Brain microvascular endothelial cell (primary cell): ENCODE data around the gene UGGT1.
"Not testable (repeated sequence)": the region's sequence is repeated elsewhere in the genome, so short reads cannot be mapped to it uniquely, and the experiment has no call there.

Experiments
- DNase-seq: peaks from one replicate; pipeline ENCODE4 v3.0.0-alpha.2; 2020
- H3K27ac ChIP-seq: fragments of 250-450 bp; sonication (Bioruptor Pico); 2 replicates; pipeline ENCODE4 v1.5.1; 2020; ENCODE audit warnings: mild to moderate bottlenecking, moderate library complexity
- H3K27me3 ChIP-seq: fragments of 250-450 bp; sonication (Bioruptor Pico); replicated peaks from 2 replicates; pipeline ENCODE4 v1.5.1; 2020; ENCODE audit warnings: mild to moderate bottlenecking
- H3K36me3 ChIP-seq: fragments of 250-450 bp; sonication (Bioruptor Pico); replicated peaks from 2 replicates; pipeline ENCODE4 v1.5.1; 2020; ENCODE audit warnings: mild to moderate bottlenecking
- H3K4me3 ChIP-seq: 2 replicates; pipeline ENCODE4 v1.5.1; 2011; ENCODE audit warnings: low read depth, mild to moderate bottlenecking, control low read depth, low read length, moderate library complexity
- in situ Hi-C: cut with HindIII; loops from 2 replicates; pipeline ENCODE4 v1.10.0; 2017; ENCODE audit warnings: low sequenced_read_pairs, low pct_ligation_motif_present
- TF ChIP-seq, protein P1 (sequence below): IDR thresholded peaks from 2 replicates; pipeline ENCODE4 v1.5.1; 2011; ENCODE audit warnings: low read depth, mild to moderate bottlenecking, moderate library complexity, low read length, control low read depth, inconsistent platforms; ENCODE audit errors: missing control alignments

UGGT1 gene

DNA sequence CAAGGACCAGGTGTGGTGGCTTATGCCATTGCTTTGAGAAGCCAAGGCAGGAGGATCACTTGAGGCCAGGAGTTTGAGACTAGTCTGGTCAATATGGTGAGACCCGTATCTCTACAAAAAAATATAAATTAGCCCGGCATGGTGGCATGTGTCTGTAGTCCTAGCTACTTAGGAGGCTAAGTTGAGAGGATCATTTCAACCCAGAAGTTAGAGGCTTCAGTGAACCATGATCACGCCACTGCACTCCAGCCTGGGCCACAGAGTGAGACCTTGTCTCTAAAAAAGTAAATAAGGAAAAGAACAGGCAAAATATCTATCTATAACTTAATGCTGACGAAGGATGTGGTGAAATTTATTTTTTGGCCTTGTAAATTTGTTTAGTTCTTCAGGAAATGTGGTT, 78.1 kb downstream of the UGGT1 start:
- H3K4me3 ChIP-seq: no peak overlapping the region
- TF ChIP-seq, protein P1, sequence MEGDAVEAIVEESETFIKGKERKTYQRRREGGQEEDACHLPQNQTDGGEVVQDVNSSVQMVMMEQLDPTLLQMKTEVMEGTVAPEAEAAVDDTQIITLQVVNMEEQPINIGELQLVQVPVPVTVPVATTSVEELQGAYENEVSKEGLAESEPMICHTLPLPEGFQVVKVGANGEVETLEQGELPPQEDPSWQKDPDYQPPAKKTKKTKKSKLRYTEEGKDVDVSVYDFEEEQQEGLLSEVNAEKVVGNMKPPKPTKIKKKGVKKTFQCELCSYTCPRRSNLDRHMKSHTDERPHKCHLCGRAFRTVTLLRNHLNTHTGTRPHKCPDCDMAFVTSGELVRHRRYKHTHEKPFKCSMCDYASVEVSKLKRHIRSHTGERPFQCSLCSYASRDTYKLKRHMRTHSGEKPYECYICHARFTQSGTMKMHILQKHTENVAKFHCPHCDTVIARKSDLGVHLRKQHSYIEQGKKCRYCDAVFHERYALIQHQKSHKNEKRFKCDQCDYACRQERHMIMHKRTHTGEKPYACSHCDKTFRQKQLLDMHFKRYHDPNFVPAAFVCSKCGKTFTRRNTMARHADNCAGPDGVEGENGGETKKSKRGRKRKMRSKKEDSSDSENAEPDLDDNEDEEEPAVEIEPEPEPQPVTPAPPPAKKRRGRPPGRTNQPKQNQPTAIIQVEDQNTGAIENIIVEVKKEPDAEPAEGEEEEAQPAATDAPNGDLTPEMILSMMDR: no peak
- no peak for DNase-seq
- no peak overlapping the region for H3K27ac ChIP-seq
- no peaks in the 10 kb centered on the region for H3K27me3 ChIP-seq
- in situ Hi-C loops: no loop called here
- peaks cover 41% of the 10 kb centered on the region for H3K36me3 ChIP-seq

DNA sequence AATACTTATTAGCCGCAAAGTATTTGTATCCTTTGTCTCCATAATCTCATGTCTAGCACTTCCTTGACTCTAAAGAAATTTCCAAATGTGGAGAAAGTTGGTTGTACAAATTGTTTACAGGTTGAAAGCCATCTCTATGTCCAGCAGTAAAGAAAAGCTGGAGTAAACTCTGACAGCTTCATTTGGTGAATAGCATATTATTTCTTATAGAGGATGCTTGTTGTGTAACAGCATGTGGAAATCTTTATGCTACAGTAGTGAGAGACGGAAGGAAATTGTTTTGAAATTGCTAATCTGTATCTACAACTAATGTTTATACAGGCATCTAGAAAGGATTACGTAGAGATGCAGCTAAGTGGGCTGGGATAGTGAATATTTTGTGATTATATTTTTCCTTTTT, 78.5 kb downstream of the UGGT1 start:
- no peaks in the 10 kb centered on the region for H3K27me3 ChIP-seq
- H3K27ac ChIP-seq: no peak overlapping the region
- no peak overlapping the region for H3K4me3 ChIP-seq
- TF ChIP-seq, protein P1: no peak
- in situ Hi-C loops: no loop called here
- peaks cover 41% of the 10 kb centered on the region for H3K36me3 ChIP-seq
- no peak for DNase-seq

DNA sequence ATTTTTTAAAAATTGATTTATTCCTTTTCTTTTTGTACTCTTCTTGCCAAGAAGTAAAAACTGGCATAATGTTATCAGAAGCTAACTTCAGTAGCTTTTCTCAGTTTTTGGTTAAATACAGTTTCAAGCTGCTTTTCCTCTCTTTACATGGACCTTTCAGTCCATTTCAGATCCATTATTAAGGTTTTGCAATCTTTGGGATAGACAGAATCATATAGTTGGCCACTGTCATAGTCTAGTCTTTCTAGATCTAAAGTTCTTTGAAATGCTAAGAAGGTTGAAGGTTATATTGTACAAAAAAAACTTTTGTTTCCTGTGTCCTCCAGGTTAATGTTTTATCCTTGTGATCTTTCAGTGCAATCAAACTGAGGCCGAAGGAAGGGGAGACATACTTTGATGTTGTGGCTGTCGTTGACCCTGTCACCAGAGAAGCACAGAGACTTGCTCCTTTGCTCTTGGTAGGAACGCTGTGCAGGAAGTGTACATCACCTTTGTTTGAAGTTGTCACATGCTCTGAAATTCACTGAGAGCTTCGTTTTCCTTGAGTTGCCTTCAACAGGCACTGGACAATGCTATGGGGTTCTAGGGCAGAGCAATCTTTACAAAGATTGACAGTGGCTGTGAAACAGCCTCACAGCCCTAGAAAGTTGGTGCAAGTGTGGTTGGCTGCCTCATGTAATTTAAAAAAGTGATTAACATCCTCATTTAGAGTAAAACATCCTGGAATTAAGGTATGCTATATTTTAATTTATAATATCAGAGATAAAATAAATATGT, 79.1 kb downstream of the UGGT1 start:
- TF ChIP-seq, protein P1: no peak
- in situ Hi-C loops: no loop called here
- DNase-seq: no peak
- H3K36me3 ChIP-seq: peaks cover 47% of the 10 kb centered on the region
- H3K4me3 ChIP-seq: no peak overlapping the region
- H3K27me3 ChIP-seq: no peaks in the 10 kb centered on the region
- H3K27ac ChIP-seq: no peak overlapping the region

DNA sequence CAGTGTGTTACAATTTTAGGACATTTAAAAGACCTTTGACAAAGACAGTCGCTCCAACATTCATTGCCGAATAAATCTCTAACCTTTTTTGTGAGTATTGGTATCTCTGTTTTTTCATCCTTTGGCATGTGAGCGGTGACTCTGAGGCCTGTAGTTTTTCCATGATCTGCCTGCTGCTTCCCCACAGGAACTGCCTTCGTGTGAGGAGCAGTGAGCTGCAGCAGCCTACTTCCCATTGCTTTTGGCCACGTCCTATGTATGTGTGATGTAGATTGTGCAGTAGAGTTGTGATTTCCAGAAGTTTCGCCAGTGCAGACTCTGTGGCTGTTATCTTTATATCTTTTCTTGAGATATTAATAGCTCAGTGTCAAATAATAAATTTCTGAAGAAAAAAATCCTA, 79.8 kb downstream of the UGGT1 start:
- Histone ChIP-seq H3K36me3 (peaks cover 52% of the 10 kb centered on the region), H3K27ac (no peak overlapping the region), H3K4me3 (no peak overlapping the region), H3K27me3 (no peaks in the 10 kb centered on the region)
- in situ Hi-C loops: no loop called here
- TF ChIP-seq, protein P1: no peak
- no peak for DNase-seq

DNA sequence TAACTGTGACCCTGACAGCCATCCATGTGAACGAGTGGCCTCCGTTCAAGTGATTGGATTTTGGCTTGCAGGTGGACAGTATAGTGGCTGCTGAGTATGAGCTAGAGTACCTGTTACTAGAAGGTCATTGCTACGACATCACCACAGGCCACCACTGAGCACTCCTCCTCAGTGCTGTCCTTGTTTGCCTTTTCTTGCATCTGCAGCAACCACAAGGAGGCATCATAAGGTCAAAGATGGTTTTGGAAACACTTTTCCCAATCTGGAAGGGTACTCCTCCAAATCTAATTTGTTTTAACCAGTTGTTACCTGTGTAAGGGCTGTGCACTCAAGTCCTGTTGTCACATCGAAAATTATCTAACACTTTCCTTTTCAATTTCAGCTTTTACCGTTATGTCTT, 81.2 kb downstream of the UGGT1 start:
- in situ Hi-C loops: no loop called here
- Histone ChIP-seq H3K27ac (no peak overlapping the region), H3K4me3 (no peak overlapping the region), H3K36me3 (peaks cover 63% of the 10 kb centered on the region), H3K27me3 (no peaks in the 10 kb centered on the region)
- no peak for DNase-seq
- TF ChIP-seq, protein P1: peak; percentile 44

DNA sequence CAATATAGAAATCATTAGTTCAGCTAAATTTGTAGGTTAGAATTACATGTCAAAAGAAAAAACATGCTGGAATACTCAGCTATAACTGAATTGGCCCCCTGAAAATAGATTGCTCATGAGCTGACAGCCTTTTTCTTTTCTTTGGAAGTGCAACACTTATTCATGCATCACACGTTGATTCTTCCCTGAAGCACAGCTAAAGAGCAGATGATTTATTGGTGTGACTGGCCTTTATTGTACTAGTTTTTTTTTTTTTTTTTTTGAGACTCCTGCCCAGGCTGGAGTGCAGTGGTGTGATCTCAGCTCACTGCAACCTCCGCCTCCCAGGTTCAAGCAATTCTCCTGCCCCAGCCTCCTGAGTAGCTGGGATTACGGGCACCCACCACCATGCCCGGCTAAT, 83.1 kb downstream of the UGGT1 start:
- H3K36me3 ChIP-seq: peaks cover 75% of the 10 kb centered on the region
- in situ Hi-C loops, DNase-seq: not testable (repeated sequence)

More for the DNA sequence above, 83.1 kb downstream of the UGGT1 start:
- H3K27ac ChIP-seq, H3K27me3 ChIP-seq, H3K4me3 ChIP-seq: not testable (repeated sequence)
